Activated B cell treated with CpG ODN at 0.5 μM for 24 hours (primary cell): ENCODE data around the gene ARF4. TPM values are rescaled to one million over a fixed set of nuclear protein-coding genes. Genes with fewer than 3 reads are reported as not detected.

Experiments used
- ATAC-seq: fragments of 200-7000 bp; cut with Tn5 transposase; one replicate; pipeline ENCODE4 v1.10.0; 2021; ENCODE audit warnings: low read depth, mild to moderate bottlenecking, moderate library complexity
- CTCF ChIA-PET: fragments of 350-600 bp; sonication (Branson Sonifier 250); formaldehyde crosslinking; loops from one replicate; lab custom pipeline; 2021; ENCODE audit warnings: antibody characterized with exemption; lab: Charles Lee
- POLR2A ChIA-PET: fragments of 350-600 bp; sonication (Branson Sonifier 250); formaldehyde crosslinking; loops from one replicate; lab custom pipeline; 2021; ENCODE audit warnings: antibody characterized with exemption; lab: Charles Lee
- DNase-seq: peaks from one replicate; pipeline ENCODE4 v3.0.0; 2022
- H3K27ac Mint-ChIP-seq: one replicate; pipeline ENCODE4 v1.8.0; 2020; ENCODE audit warnings: mixed read lengths
- H3K27me3 Mint-ChIP-seq: one replicate; pipeline ENCODE4 v1.8.0; 2021; ENCODE audit warnings: mixed read lengths
- H3K36me3 Mint-ChIP-seq: one replicate; pipeline ENCODE4 v1.8.0; 2021; ENCODE audit warnings: low read depth, mixed read lengths
- H3K4me1 Mint-ChIP-seq: one replicate; pipeline ENCODE4 v1.8.0; 2021; ENCODE audit warnings: mixed read lengths
- H3K4me3 Mint-ChIP-seq: one replicate; pipeline ENCODE4 v1.8.0; 2020; ENCODE audit warnings: mild to moderate bottlenecking, mixed read lengths
- H3K9me3 Mint-ChIP-seq: one replicate; pipeline ENCODE4 v1.8.0; 2020; ENCODE audit warnings: mixed read lengths
- CTCF ChIP-seq: fragments of 200-600 bp; IDR thresholded peaks from one replicate; pipeline ENCODE4 v1.8.0; 2022; ENCODE audit warnings: antibody characterized with exemption, mild to moderate bottlenecking
- intact Hi-C: fragments of 100-400 bp; cut with micrococcal nuclease; formaldehyde crosslinking; loops from one replicate; pipeline ENCODE4 v1.15.1; 2024
- total RNA-seq: library from RNA; stranded (reverse); gene quantifications from 2 replicates; pipeline ENCODE4 v1.2.3, GENCODE V29; 2022

The ARF4 gene
- total RNA-seq, 1 donor from 2014 or later, result 43.0 TPM

- H3K27ac Mint-ChIP-seq, result no peak within 1 kb of the TSS
- no peaks in the 10 kb centered on the region for H3K9me3 Mint-ChIP-seq
- ATAC-seq, result peak; percentile 49
- intact Hi-C loops, result no loop called here
- peak within 1 kb of the TSS; percentile 60 for H3K4me3 Mint-ChIP-seq
- DNase-seq, result no peak
- POLR2A ChIA-PET, result no interaction called here
- peaks cover 11% of the 10 kb centered on the region for H3K4me1 Mint-ChIP-seq
- no peak for TF ChIP-seq CTCF
- no peaks in the 10 kb centered on the region for H3K27me3 Mint-ChIP-seq
- CTCF ChIA-PET, result no interaction called here
- no peaks in the 10 kb centered on the region for H3K36me3 Mint-ChIP-seq
Observed at GRCh38 chr3:57544181-57545125, 52.7 kb downstream of the ARF4 start, which contains the start of gene DNAH12. DNAH12 (minus strand) TSS chr3:57544344; CDS start chr3:57542870, 1,474 bp downstream.

- ChIA-PET CTCF (no interaction called here), POLR2A (no interaction called here)
- TF ChIP-seq CTCF, result no peak
- DNase-seq, result no peak
- H3K4me3 Mint-ChIP-seq, result no peak overlapping the region
- H3K27ac Mint-ChIP-seq, result no peak overlapping the region
- H3K27me3 Mint-ChIP-seq, result no peaks in the 10 kb centered on the region
- intact Hi-C loops, result no loop called here
- ATAC-seq, result no peak
- no peaks in the 10 kb centered on the region for H3K36me3 Mint-ChIP-seq
- H3K4me1 Mint-ChIP-seq, result no peaks in the 10 kb centered on the region
- peaks cover 5% of the 10 kb centered on the region for H3K9me3 Mint-ChIP-seq
Observed at GRCh38 chr3:57538465-57538864, 58.7 kb downstream of the ARF4 start.

GRCh38 chr3:57530071-57530608, 67.0 kb downstream of the ARF4 start:
- H3K27ac Mint-ChIP-seq, result no peak overlapping the region

More at GRCh38 chr3:57530071-57530608, 67.0 kb downstream of the ARF4 start:
- DNase-seq, result no peak
- no peaks in the 10 kb centered on the region for H3K36me3 Mint-ChIP-seq
- intact Hi-C loops, result no loop called here
- ChIA-PET CTCF (no interaction called here), POLR2A (no interaction called here)
- peaks cover 4% of the 10 kb centered on the region for H3K9me3 Mint-ChIP-seq
- H3K4me1 Mint-ChIP-seq, result no peaks in the 10 kb centered on the region
- H3K4me3 Mint-ChIP-seq, result no peak overlapping the region
- H3K27me3 Mint-ChIP-seq, result no peaks in the 10 kb centered on the region
- no peak for TF ChIP-seq CTCF
- no peak for ATAC-seq

Other genes starting within 250 kb of the ARF4 start
- 0.05 and 0.22 TPM in 2 replicates for gene DNAH12, start 53.0 kb downstream of the ARF4 start, total RNA-seq
- gene PDE12, start 41.1 kb downstream of the ARF4 start, total RNA-seq, result 23.7 and 24.8 TPM in 2 replicates
- gene DENND6A, start 95.7 kb upstream of the ARF4 start, total RNA-seq, result 21.5 and 25.7 TPM in 2 replicates
- 45.4 and 57.1 TPM in 2 replicates for gene SLMAP, start 159.0 kb upstream of the ARF4 start, total RNA-seq